Measurements from ENCODE around the gene DCC.

DNA sequence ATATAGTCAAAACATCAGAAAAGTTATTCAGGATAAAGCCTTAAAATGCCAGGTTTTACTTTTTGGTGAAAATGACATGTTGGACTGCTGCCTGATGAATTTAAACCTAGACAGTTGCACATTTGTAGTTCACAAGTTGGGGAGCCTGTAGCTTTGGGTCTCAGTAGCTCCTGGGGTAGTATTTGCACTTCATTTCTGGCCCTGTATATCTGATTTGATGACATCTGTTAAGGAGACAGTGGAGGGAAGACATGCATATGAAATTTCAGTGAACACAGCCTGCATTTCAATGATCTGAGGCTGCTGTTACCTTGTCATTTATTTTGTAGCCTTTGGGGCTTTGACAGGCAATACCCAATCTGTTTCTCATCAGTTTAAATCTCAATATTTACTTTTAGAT, 156.4 kb downstream of the DCC start:
- TF ChIP-seq POLR2A (IDR thresholded peaks at IDR 0.05) (no peak), CTCF (IDR thresholded peaks at IDR 0.05 in 8 of 11, conservative IDR thresholded peaks at IDR 0.05 in 3 of 11) (no peak)

Data from spleen (tissue), 7 donors.